Muscle of back (tissue), 11 donors: Measurements from ENCODE around the gene ZRANB3. TPM values are rescaled to one million over a fixed set of nuclear protein-coding genes. Genes with fewer than 3 reads are reported as not detected.

Experiments
- DNase-seq, 3 donors: peaks; one replicate each; pipeline versions ENCODE4 v3.0.0 to v3.0.0-alpha.2; 2013
- polyA plus RNA-seq, 10 donors: library from polyadenylated mRNA; unstranded; fragments of 120-200 nt; gene quantifications; one replicate each; pipeline ENCODE4 v1.2.1, GENCODE V29; 2013; ENCODE audit not compliant: insufficient read length in 10 of 10

ZRANB3 gene
- polyA plus RNA-seq, 10 donors = 4.9 to 9.5 (median 6.4) TPM

DNA sequence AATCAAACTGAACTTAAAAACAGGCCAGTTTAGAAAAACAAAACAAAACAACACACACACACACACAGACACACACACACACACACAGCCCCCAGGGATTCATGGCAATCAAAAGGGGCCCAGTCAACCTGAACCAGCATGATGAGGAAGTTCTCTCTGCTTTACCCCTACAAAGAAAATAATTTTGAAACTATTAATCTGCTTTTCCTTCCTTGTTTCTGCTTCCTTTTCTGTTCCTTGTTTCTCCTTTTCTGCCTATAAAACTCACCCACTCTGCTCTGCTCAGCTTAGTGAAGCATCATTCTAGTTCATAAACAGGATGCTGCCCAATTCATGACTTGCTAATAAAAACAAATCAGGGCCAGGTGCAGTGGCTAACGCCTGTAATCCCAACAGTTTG, 275.8 kb downstream of the ZRANB3 start:
- no peak for DNase-seq

DNA sequence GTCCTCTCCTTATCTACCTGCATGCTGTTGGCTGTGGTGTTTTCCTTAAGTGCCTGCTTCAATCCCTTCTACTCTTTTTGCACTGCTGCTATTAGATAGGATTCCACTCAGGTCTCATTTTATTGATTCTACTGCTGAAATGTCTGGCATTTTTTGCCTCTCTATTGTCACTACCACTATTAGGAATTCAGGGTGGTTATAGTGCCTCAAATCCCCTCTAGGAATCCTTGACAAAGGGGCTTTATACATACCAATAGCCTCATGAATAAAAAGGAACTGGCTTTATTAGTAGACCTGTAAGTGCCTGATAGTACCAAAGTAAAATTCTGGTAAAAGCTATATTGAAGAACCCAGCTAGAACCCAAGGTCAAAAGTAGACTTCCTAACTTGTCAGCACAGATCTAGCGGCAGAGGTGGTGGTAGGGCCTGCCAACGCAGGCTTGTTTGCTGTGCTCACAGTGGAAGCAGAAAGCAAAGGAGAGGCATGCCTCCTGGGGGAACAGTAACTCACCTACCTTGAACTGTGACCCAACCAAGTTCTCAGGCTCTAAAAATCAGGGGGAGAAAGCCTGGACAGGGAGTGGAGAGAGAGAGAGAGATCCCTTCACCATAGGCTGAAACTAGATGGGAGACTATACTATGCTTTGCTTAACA, 278.1 kb downstream of the ZRANB3 start:
- DNase-seq = no peak

DNA sequence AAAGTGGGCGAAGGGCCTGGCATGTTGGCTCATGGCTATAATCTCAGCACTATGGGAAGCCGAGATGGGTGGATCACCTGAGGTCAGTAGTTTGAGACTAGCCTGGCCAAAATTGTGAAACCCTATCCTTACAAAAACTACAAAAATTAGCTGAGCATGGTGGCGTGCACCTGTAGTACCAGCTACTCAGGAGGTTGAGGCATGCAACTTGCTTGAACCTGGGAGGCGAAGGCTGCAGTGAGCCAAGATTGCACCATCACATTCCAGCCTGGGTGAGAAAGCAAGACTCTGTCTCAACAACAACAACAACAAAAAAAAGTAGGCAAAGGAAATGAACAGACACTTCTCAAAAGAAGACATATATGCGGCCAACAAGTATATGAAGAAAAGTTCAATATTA, 282.4 kb downstream of the ZRANB3 start:
- no peak for DNase-seq

DNA sequence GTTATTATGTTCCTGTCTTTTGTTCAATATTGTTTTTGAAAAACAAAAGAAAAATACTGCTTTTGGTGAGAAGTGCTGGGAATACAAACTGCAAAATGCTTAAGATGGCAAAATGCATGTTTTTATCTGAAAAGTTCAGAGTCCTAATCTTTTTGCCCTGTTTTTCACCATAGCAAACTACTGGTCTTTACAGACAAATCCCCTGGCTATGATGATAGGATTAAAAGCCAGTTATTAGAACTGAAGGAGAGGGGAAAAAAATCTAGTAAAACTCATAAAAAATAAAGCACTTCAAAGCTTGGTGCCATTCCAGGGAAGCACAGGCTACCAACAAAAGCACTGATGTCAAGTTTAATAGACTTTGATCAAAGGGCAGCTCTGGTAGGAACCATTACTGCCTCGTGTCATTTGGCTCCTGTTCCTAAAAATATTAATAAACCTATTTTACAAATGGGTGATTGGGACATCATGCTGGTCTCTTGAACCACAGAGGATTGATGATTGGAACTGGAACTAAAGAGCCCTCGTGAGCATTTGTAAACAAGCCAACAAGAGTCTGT, 284.2 kb downstream of the ZRANB3 start:
- DNase-seq = no peak

- DNase-seq = no peak
Observed at GRCh38 chr2:135245071-135245470, 285.9 kb downstream of the ZRANB3 start.

DNA sequence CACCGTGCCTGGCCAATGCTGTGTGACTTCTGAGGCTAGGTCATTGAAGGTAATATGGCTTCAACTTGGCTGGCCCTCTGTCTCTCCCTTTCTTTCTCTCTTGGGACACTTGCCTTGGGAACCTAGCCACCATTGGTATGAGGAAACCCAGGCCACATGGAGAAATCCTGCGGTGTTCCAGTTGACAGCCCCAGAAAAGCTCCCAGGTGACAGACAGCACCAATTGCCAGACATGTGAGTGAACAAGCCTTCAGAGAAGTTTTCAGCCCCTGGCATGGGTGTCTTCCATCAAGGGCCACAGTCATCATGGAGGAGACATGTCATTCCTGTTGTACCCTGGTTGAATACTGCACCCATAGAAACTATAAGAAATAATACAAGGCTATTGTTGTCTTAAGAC, 292.4 kb downstream of the ZRANB3 start:
- DNase-seq = no peak

GRCh38 chr2:135230150-135230549, 300.9 kb downstream of the ZRANB3 start:
- DNase-seq = no peak

GRCh38 chr2:135227386-135227785, 303.6 kb downstream of the ZRANB3 start:
- DNase-seq = no peak

DNA sequence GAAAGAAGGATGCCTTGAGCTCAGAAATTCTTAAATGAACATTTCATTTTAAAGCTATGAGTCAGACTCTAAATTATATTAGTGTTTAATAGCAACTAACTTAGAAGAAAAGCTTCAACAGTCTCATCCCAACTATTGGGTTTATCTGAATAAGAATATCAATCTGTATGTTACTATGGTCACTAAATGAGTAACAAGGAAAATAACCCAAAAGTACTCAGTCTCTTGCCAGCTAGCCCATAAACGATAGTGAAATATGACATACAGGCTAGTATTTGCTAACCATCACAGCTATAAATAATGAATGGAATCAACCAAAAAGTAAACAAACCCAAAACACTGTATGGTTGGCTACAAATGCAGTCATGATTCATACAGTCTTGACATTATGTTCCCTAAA, 304.1 kb downstream of the ZRANB3 start:
- no peak for DNase-seq

DNA sequence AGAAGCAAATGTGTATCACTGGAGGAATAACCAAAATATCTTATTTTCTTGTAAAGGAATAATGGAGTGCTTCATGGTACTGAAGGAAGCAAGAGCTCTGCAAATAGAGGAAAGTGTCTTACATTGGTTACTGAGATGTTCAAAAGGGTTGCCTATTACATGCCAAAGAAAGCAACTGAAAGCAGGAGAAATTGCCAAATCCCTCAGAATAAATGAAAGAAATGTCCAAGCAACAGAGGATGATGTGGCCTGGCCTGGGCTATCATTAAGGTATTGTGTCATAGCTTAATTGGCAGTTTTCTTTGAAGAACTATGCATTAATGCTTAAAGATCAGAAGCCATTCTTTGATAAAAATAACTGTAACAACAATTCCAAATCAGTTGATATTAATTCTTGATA, 305.2 kb downstream of the ZRANB3 start:
- DNase-seq = no peak

DNA sequence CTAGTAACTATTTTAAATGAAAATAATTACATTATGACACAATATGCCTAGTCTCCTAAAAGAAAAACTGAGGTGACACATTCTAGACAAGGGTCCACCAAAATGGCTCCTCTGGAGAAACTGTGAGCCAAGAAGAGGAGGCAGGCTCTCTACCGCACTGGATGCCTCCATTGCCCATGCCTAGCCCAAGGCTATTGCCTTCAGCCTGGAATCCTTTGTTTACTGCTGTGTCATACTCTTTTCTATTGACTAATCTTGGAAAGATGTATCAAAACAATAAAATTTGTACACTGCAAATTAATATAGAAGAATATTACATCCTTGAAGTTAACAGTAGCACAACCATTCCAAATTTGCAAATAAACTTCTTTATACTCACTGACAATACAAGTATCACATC, 311.8 kb downstream of the ZRANB3 start:
- no peak for DNase-seq

DNA sequence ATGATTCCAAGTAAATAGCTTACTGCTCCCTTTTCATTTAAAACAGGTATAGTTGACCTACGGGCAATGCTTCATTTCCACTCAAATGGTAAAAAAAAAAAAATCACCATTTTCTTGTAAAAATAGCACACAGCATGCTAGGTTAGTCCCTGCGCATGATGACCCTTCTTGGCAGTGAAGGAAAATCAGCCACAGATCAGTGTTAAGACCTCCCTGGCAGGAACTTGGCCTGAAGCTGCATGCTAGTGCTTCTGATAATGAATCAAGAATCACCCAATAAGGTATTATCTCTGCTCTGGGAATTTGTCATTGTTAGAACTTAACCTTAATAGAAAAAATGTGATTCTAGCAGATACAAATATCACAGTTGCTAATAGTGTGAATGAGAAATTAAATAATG, 312.6 kb downstream of the ZRANB3 start:
- no peak for DNase-seq

DNA sequence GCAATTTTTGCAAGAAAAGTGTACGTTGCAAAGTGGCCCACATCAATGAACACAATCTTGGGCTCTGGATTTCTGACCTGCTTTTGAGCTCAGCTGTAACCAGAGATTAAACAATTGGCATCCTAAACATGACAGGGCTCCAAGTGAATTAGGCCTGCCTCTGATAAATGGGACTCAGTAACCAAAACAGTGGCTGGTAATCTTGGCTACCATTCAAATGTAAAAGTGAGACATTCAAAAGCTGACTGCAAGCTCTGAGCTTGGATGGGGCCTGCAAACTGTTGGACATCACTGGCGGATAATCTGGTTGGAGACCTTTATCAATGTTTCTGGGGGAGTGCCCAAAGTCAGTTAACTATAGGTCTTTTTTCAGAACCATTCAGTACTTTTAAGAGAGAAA, 318.3 kb downstream of the ZRANB3 start:
- no peak for DNase-seq

GRCh38 chr2:135208016-135208415, 323.0 kb downstream of the ZRANB3 start:
- DNase-seq = no peak

DNA sequence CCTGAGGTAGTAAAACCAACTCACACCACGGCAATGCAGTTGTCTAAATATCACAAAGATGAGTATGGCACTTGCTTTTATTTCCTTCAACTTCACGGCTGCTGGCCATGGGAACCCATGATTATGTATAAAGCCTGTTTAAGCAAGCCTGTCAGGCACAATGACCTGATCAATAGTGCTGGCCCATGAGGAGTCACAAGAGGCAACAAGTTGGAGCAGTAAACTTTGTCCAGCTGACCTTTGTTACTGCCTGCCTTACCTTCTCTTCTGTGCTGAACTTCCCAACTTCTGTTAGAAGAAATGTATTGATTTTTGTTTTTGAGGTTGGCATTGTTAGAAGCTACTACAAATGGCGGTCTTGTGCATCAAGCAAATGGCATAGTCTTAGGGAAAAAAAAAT, 327.1 kb downstream of the ZRANB3 start:
- no peak for DNase-seq

DNA sequence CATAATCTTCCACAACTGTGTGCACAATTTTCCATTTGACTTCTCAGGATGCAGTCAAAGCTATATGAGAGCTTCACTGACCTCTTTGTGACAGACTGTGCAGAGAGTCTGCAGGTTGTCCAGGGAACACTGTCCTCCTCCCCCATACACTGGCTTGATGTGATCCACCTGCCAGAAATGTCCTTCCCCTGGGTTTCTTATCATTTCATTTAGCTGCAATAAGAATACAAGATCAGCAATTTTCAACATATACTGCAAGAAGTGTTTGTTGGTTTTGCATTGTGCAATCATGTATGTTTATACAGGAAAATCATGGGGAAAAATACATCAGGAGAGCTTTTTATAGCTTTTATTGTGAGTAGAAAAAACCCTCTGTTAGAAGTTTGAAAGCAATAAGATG, 328.3 kb downstream of the ZRANB3 start:
- no peak for DNase-seq

DNA sequence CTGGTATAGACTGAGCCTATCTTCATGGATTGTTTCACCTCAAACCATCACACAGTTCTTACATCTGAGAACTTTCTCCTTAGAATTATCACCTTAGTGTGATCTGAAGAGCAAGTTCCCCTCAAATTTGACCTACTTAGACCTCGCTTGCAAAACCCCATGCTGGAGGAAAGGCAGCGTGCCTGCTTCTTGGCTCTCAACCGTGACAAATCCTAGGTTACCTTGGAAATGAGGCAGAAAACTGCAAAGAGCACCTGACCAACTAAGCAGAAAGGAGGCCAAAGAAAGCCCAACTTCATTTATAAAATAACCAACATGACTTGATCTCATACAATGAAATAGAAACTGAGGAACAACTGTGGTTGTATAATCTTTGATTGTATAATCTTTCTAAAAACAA, 332.5 kb downstream of the ZRANB3 start:
- DNase-seq = no peak

DNA sequence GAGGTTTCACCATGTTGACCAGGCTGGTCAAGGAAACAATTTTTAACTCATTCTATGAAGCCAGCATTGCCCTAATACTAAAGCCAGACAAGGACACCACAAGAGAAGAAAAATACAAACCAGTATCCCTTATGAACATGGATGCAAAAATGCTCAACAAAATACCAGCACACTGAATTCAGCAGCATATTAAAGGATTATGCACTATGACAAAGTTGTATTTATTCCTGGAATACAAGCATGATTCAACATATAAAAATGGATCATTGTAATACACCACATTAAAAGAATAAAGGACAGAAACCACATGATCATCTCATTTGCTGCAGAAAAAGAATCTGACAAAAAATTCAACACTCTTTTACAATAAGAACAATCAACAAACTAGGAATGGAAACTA, 340.2 kb downstream of the ZRANB3 start:
- DNase-seq = no peak

GRCh38 chr2:135189148-135189547, 341.9 kb downstream of the ZRANB3 start:
- DNase-seq = no peak

DNA sequence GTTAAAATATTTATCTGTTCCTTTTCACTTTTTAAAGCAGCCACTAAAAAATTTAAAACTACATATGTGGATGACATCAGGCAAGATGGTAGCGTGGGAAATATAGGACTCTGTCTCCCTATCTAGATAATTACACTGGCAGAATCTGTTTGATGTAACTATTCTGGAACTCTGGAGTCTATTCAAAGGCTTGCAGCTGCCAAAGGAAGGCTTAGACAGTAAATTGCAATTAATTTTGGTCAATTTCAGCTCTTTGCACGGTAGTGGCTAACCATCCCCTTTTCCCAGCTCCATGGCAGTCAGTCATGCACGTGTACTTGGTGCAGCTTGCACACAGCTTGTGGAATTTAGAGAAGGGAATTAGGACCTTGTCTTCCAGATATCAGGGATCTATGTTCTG, 343.7 kb downstream of the ZRANB3 start:
- no peak for DNase-seq

DNA sequence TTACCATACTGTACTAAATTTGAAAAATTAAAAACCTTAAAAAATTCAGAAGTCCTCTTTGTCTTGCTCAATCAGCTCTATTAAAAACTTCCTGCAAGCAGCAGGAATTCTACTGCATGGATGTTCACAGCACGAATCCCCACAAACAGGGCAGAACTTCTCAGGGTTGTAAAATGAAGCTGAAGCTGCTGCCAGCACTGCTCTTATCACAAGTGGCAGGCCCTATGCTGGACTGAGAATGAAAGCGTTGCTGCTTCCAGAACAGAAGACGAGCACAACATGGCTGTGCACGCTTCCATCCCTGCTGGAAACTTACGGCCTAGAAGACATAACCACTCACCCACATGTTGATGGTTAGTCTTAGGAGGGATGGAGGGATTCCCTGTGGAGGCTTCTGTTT, 345.0 kb downstream of the ZRANB3 start:
- no peak for DNase-seq

GRCh38 chr2:135183822-135184221, 347.2 kb downstream of the ZRANB3 start:
- no peak for DNase-seq

DNA sequence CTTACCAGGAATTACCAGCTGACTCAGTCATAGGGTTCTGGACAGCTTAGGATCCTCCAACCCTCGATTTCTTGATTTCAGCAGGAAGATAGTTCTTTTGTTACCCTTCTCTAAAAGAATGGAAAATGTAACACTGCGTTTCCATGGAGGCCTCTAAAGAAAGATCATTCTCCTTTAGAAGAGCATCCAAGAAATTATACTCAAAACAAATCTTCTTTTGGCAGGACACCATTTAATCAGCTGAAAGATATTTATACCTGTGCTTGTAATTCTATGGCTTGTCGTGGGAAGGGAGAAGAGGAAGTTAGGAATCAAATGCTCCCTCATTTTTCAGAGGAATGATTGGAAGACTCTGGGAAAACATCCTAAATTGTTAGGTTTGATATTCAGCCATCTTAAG, 348.4 kb downstream of the ZRANB3 start:
- DNase-seq = no peak

DNA sequence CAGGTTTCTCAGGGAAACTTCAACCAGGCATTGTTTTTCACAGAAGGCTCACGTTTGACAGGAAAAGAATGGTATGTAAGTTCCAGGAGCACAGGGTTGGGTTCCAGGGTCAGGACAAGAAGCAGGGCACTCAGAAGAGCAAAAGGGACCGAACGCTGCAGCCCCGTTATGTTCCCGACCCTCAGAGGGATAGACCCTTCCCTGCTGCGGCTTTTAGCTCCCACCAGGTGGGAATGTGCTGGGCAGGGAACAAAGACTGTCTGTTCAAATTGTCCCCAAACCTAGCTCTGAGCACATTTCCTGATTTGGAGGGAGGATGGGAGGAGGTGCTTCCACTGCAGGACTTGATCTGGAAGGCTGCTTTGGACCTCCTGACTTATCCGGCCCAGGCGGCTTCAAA, 348.8 kb downstream of the ZRANB3 start:
- no peak for DNase-seq
